Gastrocnemius medialis (tissue), 4 donors: Measurements from ENCODE around the gene ABCA13. TPM values are rescaled to one million over a fixed set of nuclear protein-coding genes. Genes with fewer than 3 reads are reported as not detected.

ENCODE experiments used
- ATAC-seq, 2 donors: fragments of 150-250 bp; one replicate each; pipeline ENCODE4 v1.9.1; 2016
- DNase-seq, 2 donors: peaks; one replicate each; pipeline ENCODE4 v3.0.0-alpha.2; 2019
- H3K27ac ChIP-seq, 4 donors: fragments of 200-600 bp; sonication (generic); 1 replicate in 1 of 4; 2 replicates in 3 of 4; pipeline ENCODE4 v1.5.1; 2016 to 2018; ENCODE audit warnings: mild to moderate bottlenecking in 2 of 4, moderate library complexity in 1 of 4
- H3K27me3 ChIP-seq, 3 donors: fragments of 200-600 bp; sonication (generic) in 2 of 3; 1 replicate in 1 of 3; 2 replicates in 2 of 3; pipeline versions ENCODE4 v1.5.1 to v1.6.0; 2016 to 2019; ENCODE audit warnings: mild to moderate bottlenecking in 1 of 3, moderate library complexity in 1 of 3
- H3K36me3 ChIP-seq, 2 donors: fragments of 200-600 bp; sonication (generic) in 1 of 2; one replicate each; pipeline ENCODE4 v1.5.1; 2017 to 2018
- H3K4me1 ChIP-seq, 2 donors: fragments of 200-600 bp; sonication (generic) in 1 of 2; one replicate each; pipeline ENCODE4 v1.5.1; 2016 to 2017; ENCODE audit warnings: mild to moderate bottlenecking in 2 of 2
- H3K4me3 ChIP-seq, 4 donors: fragments of 200-600 bp; sonication (generic) in 3 of 4; 1 replicate in 1 of 4; 2 replicates in 3 of 4; pipeline ENCODE4 v1.5.1; 2016 to 2019; ENCODE audit warnings: mild to moderate bottlenecking in 2 of 4
- H3K9me3 ChIP-seq, 3 donors: fragments of 200-600 bp; sonication (generic) in 2 of 3; 1 replicate in 1 of 3; 2 replicates in 2 of 3; pipeline ENCODE4 v1.5.1; 2016 to 2019
- POLR2A ChIP-seq, 2 donors: fragments of 450-650 bp; IDR thresholded peaks; one replicate each; pipeline ENCODE4 v1.6.1; 2017; ENCODE audit warnings: antibody characterized with exemption in 2 of 2, mild to moderate bottlenecking in 2 of 2, moderate library complexity in 2 of 2
- in situ Hi-C, 4 donors: fragments of 200-750 bp; cut with MboI; loops; one replicate each; pipeline versions ENCODE4 v1.15.0 to v1.8.0; 2017; ENCODE audit warnings: low sequenced_read_pairs in 4 of 4
- intact Hi-C: fragments of 100-400 bp; cut with DNase I; formaldehyde crosslinking; loops from one replicate; pipeline ENCODE4 v1.15.1; 2023; ENCODE audit warnings: low total_unique reads
- total RNA-seq, 4 donors: library from RNA; depleted of rRNA; stranded (reverse); fragments of >200 nt; gene quantifications; one replicate each; pipeline versions ENCODE4 v1.1.0 to v1.2.3, GENCODE V29; 2016
- TF ChIP-seq, protein P1 (sequence below), 5 experiments: fragments of 450-650 bp in 3 of 5; fragments of 200-600 bp in 2 of 5; sonication (generic) in 2 of 5; IDR thresholded peaks in 4 of 5; conservative IDR thresholded peaks in 1 of 5; 1 replicate in 4 of 5; 2 replicates in 1 of 5; pipeline ENCODE4 v1.5.1; 2016 to 2019; ENCODE audit warnings: antibody characterized with exemption in 5 of 5, mild to moderate bottlenecking in 3 of 5, moderate library complexity in 3 of 5

ABCA13 gene
- total RNA-seq, 4 donors from 2014 or later = 0.03 to 0.10 TPM; not detected in 2

DNA sequence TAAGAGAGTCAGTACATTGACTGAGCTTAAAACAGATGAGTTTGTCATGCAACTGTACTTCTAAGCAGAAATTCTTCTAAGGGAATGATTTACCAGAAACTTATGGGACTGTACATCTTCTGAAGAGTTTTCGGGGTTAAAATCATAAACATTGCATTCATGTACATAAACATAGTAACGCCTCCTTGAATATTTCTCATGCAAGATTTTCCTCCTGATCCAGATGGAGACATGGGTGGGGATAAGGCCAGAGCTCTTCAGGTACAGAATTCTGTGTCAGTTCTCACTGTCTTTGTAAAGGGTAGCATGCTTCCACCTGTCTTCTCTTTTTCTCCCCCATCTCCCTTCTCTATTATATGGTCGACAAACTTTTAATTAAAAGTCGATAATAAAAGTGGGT lies 335.3 kb downstream of the ABCA13 start:
- Histone ChIP-seq H3K9me3 (no peaks in the 10 kb centered on the region), H3K4me3 (no peak overlapping the region), H3K27ac (no peak overlapping the region), H3K27me3 (no peaks in the 10 kb centered on the region), H3K36me3 (no peaks in the 10 kb centered on the region), H3K4me1 (no peaks in the 10 kb centered on the region)
- intact Hi-C loops = no loop called here
- TF ChIP-seq, protein P1, sequence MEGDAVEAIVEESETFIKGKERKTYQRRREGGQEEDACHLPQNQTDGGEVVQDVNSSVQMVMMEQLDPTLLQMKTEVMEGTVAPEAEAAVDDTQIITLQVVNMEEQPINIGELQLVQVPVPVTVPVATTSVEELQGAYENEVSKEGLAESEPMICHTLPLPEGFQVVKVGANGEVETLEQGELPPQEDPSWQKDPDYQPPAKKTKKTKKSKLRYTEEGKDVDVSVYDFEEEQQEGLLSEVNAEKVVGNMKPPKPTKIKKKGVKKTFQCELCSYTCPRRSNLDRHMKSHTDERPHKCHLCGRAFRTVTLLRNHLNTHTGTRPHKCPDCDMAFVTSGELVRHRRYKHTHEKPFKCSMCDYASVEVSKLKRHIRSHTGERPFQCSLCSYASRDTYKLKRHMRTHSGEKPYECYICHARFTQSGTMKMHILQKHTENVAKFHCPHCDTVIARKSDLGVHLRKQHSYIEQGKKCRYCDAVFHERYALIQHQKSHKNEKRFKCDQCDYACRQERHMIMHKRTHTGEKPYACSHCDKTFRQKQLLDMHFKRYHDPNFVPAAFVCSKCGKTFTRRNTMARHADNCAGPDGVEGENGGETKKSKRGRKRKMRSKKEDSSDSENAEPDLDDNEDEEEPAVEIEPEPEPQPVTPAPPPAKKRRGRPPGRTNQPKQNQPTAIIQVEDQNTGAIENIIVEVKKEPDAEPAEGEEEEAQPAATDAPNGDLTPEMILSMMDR (IDR thresholded peaks at IDR 0.05 in 4 of 5, conservative IDR thresholded peaks at IDR 0.05 in 1 of 5) = no peak
- no peak for TF ChIP-seq POLR2A (IDR thresholded peaks at IDR 0.05)
- DNase-seq (no peak), ATAC-seq (no peak)
- in situ Hi-C loops = no loop called here

DNA sequence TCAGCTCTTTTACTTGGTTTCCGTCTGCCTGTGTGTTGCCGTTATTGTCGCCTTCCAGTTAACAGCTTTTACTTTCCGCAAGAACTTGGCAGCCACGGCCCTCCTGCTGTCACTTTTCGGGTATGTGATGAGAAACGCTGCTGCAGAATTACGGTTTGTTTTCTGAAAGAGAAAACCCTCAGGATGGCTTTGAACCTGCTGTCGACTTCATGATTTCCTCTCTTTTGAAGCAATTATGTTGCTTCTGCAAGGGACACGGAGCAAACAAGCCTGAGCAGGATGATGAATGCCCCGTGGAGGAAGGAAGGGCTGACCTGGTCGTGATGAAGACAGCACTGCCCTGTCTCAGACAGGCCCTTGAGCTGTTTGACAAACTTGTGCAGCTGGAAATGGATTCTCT lies 339.8 kb downstream of the ABCA13 start:
- no peaks in the 10 kb centered on the region for H3K9me3 ChIP-seq

DNA sequence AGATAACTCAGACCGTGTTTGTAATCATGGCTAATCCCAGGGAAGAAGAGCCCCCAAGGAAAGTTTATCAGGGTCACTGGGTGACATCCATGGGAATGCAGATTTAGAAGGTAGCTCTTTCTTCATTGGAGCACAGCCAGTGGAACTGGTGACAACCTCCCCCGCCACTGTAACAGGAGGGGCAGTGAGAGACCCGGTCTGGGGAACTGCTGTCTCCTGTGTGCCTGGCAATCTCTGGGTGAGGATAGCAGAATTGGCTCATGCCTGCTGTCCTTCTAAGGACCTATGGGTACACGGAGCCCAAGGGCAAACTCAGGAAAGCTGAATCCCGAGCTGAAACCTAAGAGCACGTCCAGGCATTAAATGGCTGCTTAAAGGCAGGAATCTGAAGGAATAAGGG lies 341.6 kb downstream of the ABCA13 start:
- H3K27me3 ChIP-seq = no peaks in the 10 kb centered on the region
- intact Hi-C loops (no loop called here), in situ Hi-C loops (no loop called here)
- no peaks in the 10 kb centered on the region for H3K4me1 ChIP-seq
- DNase-seq = no peak
- H3K27ac ChIP-seq = no peak overlapping the region
- H3K9me3 ChIP-seq = no peaks in the 10 kb centered on the region
- H3K4me3 ChIP-seq = no peak overlapping the region
- no peak for ATAC-seq
- no peaks in the 10 kb centered on the region for H3K36me3 ChIP-seq
- TF ChIP-seq POLR2A (IDR thresholded peaks at IDR 0.05) = no peak
- TF ChIP-seq, protein P1 (IDR thresholded peaks at IDR 0.05 in 4 of 5, conservative IDR thresholded peaks at IDR 0.05 in 1 of 5) = no peak

More for the DNA sequence above, 339.8 kb downstream of the ABCA13 start:
- intact Hi-C loops = no loop called here
- TF ChIP-seq POLR2A (IDR thresholded peaks at IDR 0.05) = no peak
- TF ChIP-seq, protein P1 (IDR thresholded peaks at IDR 0.05 in 4 of 5, conservative IDR thresholded peaks at IDR 0.05 in 1 of 5) = no peak
- no peak for ATAC-seq
- Histone ChIP-seq H3K36me3 (no peaks in the 10 kb centered on the region), H3K4me1 (no peaks in the 10 kb centered on the region), H3K27me3 (no peaks in the 10 kb centered on the region), H3K27ac (no peak overlapping the region), H3K4me3 (no peak overlapping the region)
- in situ Hi-C loops = no loop called here
- DNase-seq = no peak

DNA sequence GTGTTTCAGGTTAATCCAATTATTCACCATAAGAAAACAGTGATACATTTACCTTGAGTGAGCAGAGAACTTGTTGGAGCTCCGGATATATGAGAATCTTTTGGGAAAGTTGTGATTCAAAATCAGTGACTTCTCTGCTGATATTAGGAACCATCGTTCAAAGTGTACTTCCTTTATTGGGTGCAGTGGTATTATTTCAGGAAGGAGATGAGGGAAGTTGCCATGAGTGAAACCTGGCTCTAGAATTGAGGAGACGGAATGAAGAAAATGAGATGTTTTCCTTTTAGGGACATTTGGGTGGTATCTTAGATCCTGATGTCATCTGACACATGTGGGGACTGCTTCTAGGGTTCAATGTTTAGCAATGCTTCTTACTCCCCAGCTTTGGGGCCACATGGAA lies 343.9 kb downstream of the ABCA13 start:
- in situ Hi-C loops (no loop called here), intact Hi-C loops (no loop called here)
- no peaks in the 10 kb centered on the region for H3K36me3 ChIP-seq
- H3K4me1 ChIP-seq = no peaks in the 10 kb centered on the region
- H3K4me3 ChIP-seq = no peak overlapping the region
- ATAC-seq (no peak), DNase-seq (no peak)
- H3K27me3 ChIP-seq = no peaks in the 10 kb centered on the region
- TF ChIP-seq, protein P1 (IDR thresholded peaks at IDR 0.05 in 4 of 5, conservative IDR thresholded peaks at IDR 0.05 in 1 of 5) = no peak
- no peak for TF ChIP-seq POLR2A (IDR thresholded peaks at IDR 0.05)
- H3K9me3 ChIP-seq = no peaks in the 10 kb centered on the region
- no peak overlapping the region for H3K27ac ChIP-seq

DNA sequence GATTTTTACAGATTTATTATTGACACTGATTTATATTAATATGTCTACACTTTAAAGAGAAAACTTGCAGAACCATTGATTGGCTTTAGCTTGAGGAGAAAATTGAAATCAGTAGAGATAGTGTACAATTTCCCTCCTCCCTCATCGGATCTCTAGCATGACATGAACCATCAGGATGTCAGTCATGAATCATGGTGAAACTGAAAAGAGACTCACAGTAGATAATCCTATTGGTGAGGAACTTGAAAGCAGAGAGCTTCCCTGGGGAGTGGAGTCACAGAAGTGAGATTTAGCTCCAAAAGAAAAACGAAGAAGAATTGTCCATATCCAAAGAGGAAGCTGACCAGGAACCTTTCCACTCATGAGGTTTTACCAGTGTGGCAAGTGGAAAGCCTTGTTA lies 346.8 kb downstream of the ABCA13 start:
- Histone ChIP-seq H3K27me3 (no peaks in the 10 kb centered on the region), H3K4me1 (no peaks in the 10 kb centered on the region), H3K4me3 (no peak overlapping the region), H3K9me3 (no peaks in the 10 kb centered on the region), H3K36me3 (no peaks in the 10 kb centered on the region), H3K27ac (no peak overlapping the region)
- intact Hi-C loops = no loop called here
- ATAC-seq = no peak
- DNase-seq = no peak
- no peak for TF ChIP-seq POLR2A (IDR thresholded peaks at IDR 0.05)
- TF ChIP-seq, protein P1 (IDR thresholded peaks at IDR 0.05 in 4 of 5, conservative IDR thresholded peaks at IDR 0.05 in 1 of 5) = no peak
- in situ Hi-C loops = no loop called here
